ENCODE data around the gene WDR70.

Gene WDR70

GRCh38 chr5:37799865-37800421, 420.8 kb downstream of the WDR70 start:
- no peak for TF ChIP-seq CTCF (conservative IDR thresholded peaks at IDR 0.05; ENCODE audit: low read depth, low read length)
- Histone ChIP-seq H3K4me1 (ENCODE audit: low read depth, poor library complexity, severe bottlenecking) (no peaks in the 10 kb centered on the region), H3K4me2 (no peak overlapping the region; the same call in 1 of the 2 replicates), H3K4me3 (IDR thresholded peaks at IDR 0.05; ENCODE audit: insufficient read depth, low read depth, low read length) (no peak overlapping the region), H3K27ac (no peak overlapping the region), H3K36me3 (ENCODE audit: insufficient read depth) (no peaks in the 10 kb centered on the region), H3K9ac (no peak overlapping the region), H3K79me2 (ENCODE audit: insufficient read depth, low read depth) (no peaks in the 10 kb centered on the region), H3K27me3 (ENCODE audit: insufficient read depth, low read depth) (no peaks in the 10 kb centered on the region), H2AFZ (ENCODE audit: low read depth) (no peak overlapping the region), H4K20me1 (ENCODE audit: insufficient read depth) (no peaks in the 10 kb centered on the region)

DNA sequence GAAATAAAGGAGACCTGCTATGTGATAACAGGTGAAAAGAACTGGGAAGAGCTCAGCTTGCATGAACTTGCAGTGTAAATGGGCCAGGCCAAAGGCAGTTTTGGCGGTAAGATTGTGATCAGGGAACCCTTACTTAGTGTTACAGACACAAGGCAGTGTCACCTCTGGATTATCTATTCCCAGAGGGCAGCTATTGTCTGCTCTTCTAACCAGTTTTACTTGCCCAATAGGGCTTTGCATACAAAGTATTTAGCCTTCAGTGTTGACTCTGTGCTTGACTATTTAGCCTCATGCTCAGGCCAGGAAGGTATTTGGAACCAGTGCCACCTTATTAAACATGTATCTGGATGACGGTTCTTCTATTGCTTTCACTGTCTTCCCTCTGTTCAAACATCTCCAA, 422.4 kb downstream of the WDR70 start:
- no peak overlapping the region for H3K4me3 ChIP-seq (IDR thresholded peaks at IDR 0.05; ENCODE audit: insufficient read depth, low read depth, low read length)
- H3K27me3 ChIP-seq (ENCODE audit: insufficient read depth, low read depth), result no peaks in the 10 kb centered on the region
- no peaks in the 10 kb centered on the region for H3K4me1 ChIP-seq (ENCODE audit: low read depth, poor library complexity, severe bottlenecking)
- no peak overlapping the region for H2AFZ ChIP-seq (ENCODE audit: low read depth)
- H3K27ac ChIP-seq, result no peak overlapping the region
- H3K9ac ChIP-seq, result no peak overlapping the region
- no peaks in the 10 kb centered on the region for H4K20me1 ChIP-seq (ENCODE audit: insufficient read depth)
- TF ChIP-seq CTCF (conservative IDR thresholded peaks at IDR 0.05; ENCODE audit: low read depth, low read length), result no peak
- H3K4me2 ChIP-seq, result no peak overlapping the region
- no peaks in the 10 kb centered on the region for H3K79me2 ChIP-seq (ENCODE audit: insufficient read depth, low read depth)
- no peaks in the 10 kb centered on the region for H3K36me3 ChIP-seq (ENCODE audit: insufficient read depth)

Measured in KMS-11 (cell line).